IMR-90 (cell line): Measurements from ENCODE around the gene RPS16. TPM values are rescaled to one million over a fixed set of nuclear protein-coding genes. Genes with fewer than 3 reads are reported as not detected.

Experiments used
- ATAC-seq: fragments of 200-7000 bp; cut with Tn5 transposase; 2 replicates; pipeline ENCODE4 v1.9.1; 2020; ENCODE audit warnings: low read depth, mild to moderate bottlenecking, moderate library complexity
- BruUV-seq: library from RNA; stranded (reverse); fragments of 400-500 nt; replicated peaks from 2 replicates; lab custom pipeline; 2021; lab: Mats Ljungman, UMichigan
- CTCF ChIA-PET: fragments of 300-600 bp; formaldehyde crosslinking; extraction: SDS; loops from one replicate; lab custom pipeline; 2021; ENCODE audit warnings: antibody characterized with exemption; lab: Yijun Ruan, JAX
- POLR2A ChIA-PET: fragments of 300-600 bp; sonication (Branson Sonifier 250); formaldehyde crosslinking; loops from one replicate; lab custom pipeline; 2022; ENCODE audit warnings: antibody characterized with exemption; ENCODE audit not compliant: unreplicated experiment; lab: Charles Lee
- DNase-seq: peaks from one replicate; pipeline ENCODE4 v3.0.0; 2013
- H2AFZ ChIP-seq: replicated peaks from 2 replicates; pipeline ENCODE3; 2013; ENCODE audit warnings: low read length, mild to moderate bottlenecking; ENCODE audit not compliant: poor library complexity
- H2AK5ac ChIP-seq: 2 replicates; pipeline ENCODE4 v1.6.1; 2013; ENCODE audit warnings: low read depth, low read length, inconsistent platforms
- H2AK9ac ChIP-seq: replicated peaks from 2 replicates; pipeline ENCODE3; 2013; ENCODE audit warnings: mild to moderate bottlenecking, low read depth, low read length, moderate library complexity; ENCODE audit not compliant: poor library complexity
- H2BK120ac ChIP-seq: 2 replicates; pipeline ENCODE4 v1.6.1; 2013; ENCODE audit warnings: low read depth, low read length, inconsistent platforms
- H2BK15ac ChIP-seq: 3 replicates; pipeline ENCODE4 v1.6.1; 2013; ENCODE audit warnings: low read depth, low read length, inconsistent platforms
- H2BK20ac ChIP-seq: 2 replicates; pipeline ENCODE4 v1.6.1; 2013; ENCODE audit warnings: low read depth, mild to moderate bottlenecking, inconsistent platforms, low read length, moderate library complexity
- H2BK5ac ChIP-seq: 2 replicates; pipeline ENCODE4 v1.6.1; 2013; ENCODE audit warnings: mild to moderate bottlenecking, low read depth, low read length, inconsistent platforms; ENCODE audit not compliant: poor library complexity, severe bottlenecking
- H3K14ac ChIP-seq: replicated peaks from 2 replicates; pipeline ENCODE4 v1.6.1; 2013; ENCODE audit warnings: low read depth, low read length, inconsistent platforms
- H3K18ac ChIP-seq: 2 replicates; pipeline ENCODE4 v1.6.1; 2013; ENCODE audit warnings: low read depth, low read length, control low read depth
- H3K23ac ChIP-seq: 2 replicates; pipeline ENCODE4 v1.6.1; 2013; ENCODE audit warnings: low read depth, low read length, inconsistent platforms
- H3K27ac ChIP-seq: 2 replicates; pipeline ENCODE4 v1.5.1; 2013; ENCODE audit warnings: mild to moderate bottlenecking, control low read depth, low read length; ENCODE audit not compliant: insufficient read depth
- H3K27me3 ChIP-seq: 2 replicates; pipeline ENCODE4 v1.6.1; 2013; ENCODE audit warnings: low read length; ENCODE audit not compliant: control insufficient read depth, insufficient read depth
- H3K36me3 ChIP-seq: 2 replicates; pipeline ENCODE4 v1.6.1; 2013; ENCODE audit warnings: low read length, mixed read lengths; ENCODE audit not compliant: control insufficient read depth, insufficient read depth
- H3K4ac ChIP-seq: 2 replicates; pipeline ENCODE4 v1.6.1; 2013; ENCODE audit warnings: low read depth, low read length, inconsistent platforms
- H3K4me1 ChIP-seq: 2 replicates; pipeline ENCODE4 v1.6.1; 2013; ENCODE audit warnings: low read length, mixed read lengths; ENCODE audit not compliant: control insufficient read depth, insufficient read depth
- H3K4me2 ChIP-seq: 2 replicates; pipeline ENCODE4 v1.6.1; 2013; ENCODE audit warnings: low read depth, mild to moderate bottlenecking, control low read depth, low read length, moderate library complexity
- H3K4me3 ChIP-seq: 2 replicates; pipeline ENCODE4 v1.5.1; 2013; ENCODE audit warnings: low read depth, mild to moderate bottlenecking, control low read depth, low read length, moderate library complexity; ENCODE audit not compliant: insufficient read depth
- H3K56ac ChIP-seq: 2 replicates; pipeline ENCODE4 v1.6.1; 2013; ENCODE audit warnings: low read length, inconsistent platforms; ENCODE audit not compliant: insufficient read depth; ENCODE audit errors: extremely low read depth
- H3K79me1 ChIP-seq, 2 experiments: 2 replicates each; pipeline ENCODE4 v1.6.1; 2013; ENCODE audit warnings: low read length in 2 of 2, inconsistent platforms in 1 of 2, low read depth in 1 of 2
- H3K9ac ChIP-seq: 2 replicates; pipeline ENCODE4 v1.6.1; 2013; ENCODE audit warnings: low read depth, low read length, control low read depth
- H3K9me1 ChIP-seq: 2 replicates; pipeline ENCODE4 v1.6.1; 2013; ENCODE audit warnings: low read length, inconsistent platforms; ENCODE audit not compliant: insufficient read depth
- H3K9me3 ChIP-seq: 2 replicates; pipeline ENCODE4 v1.6.1; 2013; ENCODE audit warnings: low read length; ENCODE audit not compliant: control insufficient read depth, insufficient read depth
- H4K20me1 ChIP-seq: 2 replicates; pipeline ENCODE4 v1.6.1; 2013; ENCODE audit warnings: low read length, inconsistent platforms; ENCODE audit not compliant: insufficient read depth
- H4K5ac ChIP-seq: 2 replicates; pipeline ENCODE4 v1.6.1; 2013; ENCODE audit warnings: mild to moderate bottlenecking, low read depth, low read length, control low read depth
- H4K8ac ChIP-seq, 2 experiments: 2 replicates each; pipeline ENCODE4 v1.6.1; 2013; ENCODE audit warnings: low read depth in 2 of 2, low read length in 2 of 2, control low read depth in 1 of 2, inconsistent platforms in 1 of 2
- H4K91ac ChIP-seq: 2 replicates; pipeline ENCODE4 v1.6.1; 2013; ENCODE audit warnings: low read depth, low read length, inconsistent platforms; ENCODE audit not compliant: insufficient read depth
- CEBPB ChIP-seq: IDR thresholded peaks from 2 replicates; pipeline ENCODE4 v1.6.1; 2012; ENCODE audit warnings: low read depth, low read length, improper control_type of control experiment
- CHD1 ChIP-seq: IDR thresholded peaks from 2 replicates; pipeline ENCODE4 v1.6.1; 2012; ENCODE audit warnings: low read depth, low read length, improper control_type of control experiment
- CTCF ChIP-seq: conservative IDR thresholded peaks from 2 replicates; pipeline ENCODE4 v1.5.1; 2012; ENCODE audit warnings: mild to moderate bottlenecking, low read depth, low read length, improper control_type of control experiment
- ELK1 ChIP-seq: fragments of 150-350 bp; IDR thresholded peaks from 2 replicates; pipeline ENCODE4 v1.6.1; 2016; ENCODE audit warnings: low read depth, mild to moderate bottlenecking, low read length, moderate library complexity, borderline replicate concordance
- FOS ChIP-seq: fragments of 150-350 bp; IDR thresholded peaks from 2 replicates; pipeline ENCODE4 v1.6.1; 2016; ENCODE audit warnings: low read depth, low read length
- MAFK ChIP-seq: IDR thresholded peaks from 2 replicates; pipeline ENCODE4 v1.6.1; 2012; ENCODE audit warnings: low read depth, low read length, improper control_type of control experiment
- MAZ ChIP-seq: IDR thresholded peaks from 2 replicates; pipeline ENCODE4 v1.6.1; 2012; ENCODE audit warnings: low read depth, mild to moderate bottlenecking, low read length, improper control_type of control experiment, moderate library complexity, borderline replicate concordance
- MXI1 ChIP-seq: IDR thresholded peaks from 2 replicates; pipeline ENCODE4 v1.6.1; 2012; ENCODE audit warnings: low read depth, mild to moderate bottlenecking, low read length, moderate library complexity, borderline replicate concordance
- POLR2A ChIP-seq: IDR thresholded peaks from 2 replicates; pipeline ENCODE4 v1.6.1; 2012; ENCODE audit warnings: mild to moderate bottlenecking, low read depth, low read length
- RAD21 ChIP-seq: IDR thresholded peaks from 2 replicates; pipeline ENCODE4 v1.6.1; 2012; ENCODE audit warnings: low read length, improper control_type of control experiment
- RCOR1 ChIP-seq: IDR thresholded peaks from 2 replicates; pipeline ENCODE4 v1.6.1; 2012; ENCODE audit warnings: mild to moderate bottlenecking, low read length, improper control_type of control experiment; ENCODE audit not compliant: insufficient replicate concordance
- RFX5 ChIP-seq: IDR thresholded peaks from 2 replicates; pipeline ENCODE4 v1.8.0; 2012; ENCODE audit warnings: low read depth, mild to moderate bottlenecking, low read length, moderate library complexity
- SMC3 ChIP-seq: fragments of 150-350 bp; IDR thresholded peaks from 2 replicates; pipeline ENCODE4 v1.6.1; 2016; ENCODE audit warnings: low read depth, mild to moderate bottlenecking, antibody characterized with exemption, low read length, moderate library complexity
- WGBS, 2 experiments: methylation state at CpG; one replicate each; pipeline versions ENCODE4 v1.1.5 to v1.1.7; 2013; ENCODE audit warnings: missing lambda C conversion rate in 2 of 2; ENCODE audit not compliant: insufficient read length in 1 of 2; ENCODE audit errors: extremely low coverage in 2 of 2; 5-methylcytosine and 5-hydroxymethylcytosine counted together
- dilution Hi-C: fragments of 300-500 bp; cut with HindIII; formaldehyde crosslinking; loops from one replicate; pipeline ENCODE4 v1.14.3; 2018; ENCODE audit warnings: low sequenced_read_pairs; ENCODE audit not compliant: unreplicated experiment
- in situ Hi-C: fragments of 300-500 bp; cut with MboI; formaldehyde crosslinking; loops from 3 replicates; pipeline ENCODE4 v1.14.3; 2019; ENCODE audit warnings: low sequenced_read_pairs, inconsistent platforms, mixed read lengths
- intact Hi-C: fragments of 100-400 bp; cut with micrococcal nuclease; formaldehyde crosslinking; loops from 2 replicates; pipeline ENCODE4 v1.10.0; 2022
- polyA plus RNA-seq, 3 experiments: library from polyadenylated mRNA; depleted of rRNA; stranded (reverse); fragments of >200 nt; gene quantifications; 2 replicates each; pipeline ENCODE4 v1.2.3, GENCODE V29; 2012; ENCODE audit warnings: low replicate concordance in 1 of 3
- total RNA-seq: library from RNA; depleted of rRNA; stranded (reverse); fragments of >200 nt; gene quantifications from 2 replicates; pipeline ENCODE4 v1.2.3, GENCODE V29; 2012

The RPS16 gene
- total and polyA plus RNA-seq, 2 of the 4 experiments (the other 2 are of a cell fraction) = 320 to 3,500 TPM

- Histone ChIP-seq H2BK5ac (peak overlapping the region; percentile 84), H3K9ac (peak overlapping the region; percentile 57; the same call in 1 of the 2 replicates), H4K5ac (peak overlapping the region; percentile 60), H3K56ac (0 out of 2 replicates have a peak overlapping the region, but pooled peaks have one; percentile 8), H3K27me3 (no peaks in the 10 kb centered on the region), H4K20me1 (peaks cover 17% of the 10 kb centered on the region), H3K4me2 (no peak overlapping the region), H2BK120ac (peak overlapping the region; percentile 77), H2BK20ac (peak overlapping the region; percentile 62), H3K27ac (peak overlapping the region; percentile 79), H4K91ac (peak overlapping the region; percentile 85), H3K4me3 (no peak overlapping the region), H2AK9ac (peak overlapping the region; percentile 84), H3K4me1 (peaks cover 20% of the 10 kb centered on the region), H3K9me1 (peaks cover 11% of the 10 kb centered on the region), H2BK15ac (peak overlapping the region; percentile 92; the same call in 2 of the 3 replicates), H3K79me1 (peaks cover 11 to 51% of the 10 kb centered on the region in 2 experiments; a peak in 3 of 4 replicates), H3K23ac (peak overlapping the region; percentile 50; the same call in 1 of the 2 replicates), H3K9me3 (no peaks in the 10 kb centered on the region), H4K8ac (peak overlapping the region; percentile 30 to 85; a peak in 2 of 4 replicates), H3K18ac (peak overlapping the region; percentile 54), H3K14ac (peak overlapping the region; percentile 89), H2AFZ (peak overlapping the region; percentile 81), H3K4ac (peak overlapping the region; percentile 95), H3K36me3 (peaks cover 17% of the 10 kb centered on the region), H2AK5ac (peak overlapping the region; percentile 96)
- dilution Hi-C loops = no loop called here
- ATAC-seq (peak; percentile 81), DNase-seq (peak; percentile 76)
- in situ Hi-C loops = no loop called here
- intact Hi-C loops = loop anchor here (1.0 kb wide), 2 partner anchors 15 to 135 kb away; partner anchors contain the start of genes EID2B and PLEKHG2
- no TSS peak for BruUV-seq
- POLR2A ChIA-PET = interaction anchor here (1.0 to 1.9 kb wide), 3 partner anchors 9 to 38 kb away, joined by 3 to 5 read pairs (median 3); partner anchors contain the start of genes RPS16 and ZFP36
- CTCF ChIA-PET = interaction anchor here (0.8 to 2.1 kb wide), 8 partner anchors 9 to 48 kb away, joined by 3 to 28 read pairs (median 3); partner anchors contain the start of genes PLEKHG2 and SUPT5H
- 61% methylated on average over 3 of the region's 17 CpGs; no CpG with 5 or more reads in 1 of the 2 experiments for WGBS, 2 experiments
- TF ChIP-seq CEBPB (no peak), SMC3 (peak; percentile 94), MXI1 (no peak), CTCF (peak; percentile 96), RFX5 (no peak), RCOR1 (no peak), FOS (no peak), CHD1 (no peak), RAD21 (peak; percentile 96), POLR2A (peak; percentile 66), MAZ (peak; percentile 76), MAFK (no peak), ELK1 (no peak)
Observed at GRCh38 chr19:39397360-39398296, 38.1 kb downstream of the RPS16 start.
